ENCODE measurements around the gene PRDM1.

Gene PRDM1

DNA sequence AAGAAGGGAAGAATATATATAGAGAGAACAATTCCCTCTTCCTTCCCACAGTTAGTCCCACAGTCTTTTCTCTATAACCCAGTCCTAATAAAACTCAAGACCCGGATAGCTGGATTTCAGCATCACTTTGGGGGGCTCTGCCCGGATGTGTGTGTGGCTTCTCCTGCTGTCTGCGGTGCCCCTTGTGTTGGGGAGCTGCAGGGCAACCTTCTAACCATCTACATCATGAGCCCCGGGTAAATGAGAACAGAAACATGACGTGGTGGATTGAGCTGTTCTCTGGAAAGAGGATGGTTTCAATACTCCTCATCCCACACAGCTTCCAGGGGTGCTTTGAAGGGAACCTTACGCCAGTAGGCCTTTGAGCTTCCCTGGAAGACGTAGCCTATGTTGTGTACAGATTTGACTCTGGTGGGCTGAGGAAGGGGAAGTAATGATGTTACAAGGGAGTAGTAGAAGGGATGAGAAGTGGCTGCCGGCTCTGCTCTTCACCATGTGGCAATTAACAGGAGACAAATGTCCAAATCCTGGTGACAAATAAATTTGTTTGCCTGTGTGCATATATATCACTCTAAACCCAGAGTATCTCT is 13.5 kb upstream of the PRDM1 start:
- no peak overlapping the region for H3K4me3 ChIP-seq (ENCODE audit: low read depth in 1 of 2, low read length in 2 of 2)
- no peaks in the 10 kb centered on the region for H3K9me3 ChIP-seq (ENCODE audit: control insufficient read depth in 1 of 2, low read length in 2 of 2)
- H3K36me3 ChIP-seq (ENCODE audit: control insufficient read depth in 1 of 2, insufficient read depth in 2 of 2, low read length in 2 of 2), result no peaks in the 10 kb centered on the region
- H3K27ac ChIP-seq (ENCODE audit: low read length), result no peak overlapping the region
- H3K4me1 ChIP-seq (ENCODE audit: control insufficient read depth in 1 of 2, insufficient read depth in 2 of 2, low read length in 2 of 2), result no peaks in the 10 kb centered on the region
- no peaks in the 10 kb centered on the region for H3K27me3 ChIP-seq (ENCODE audit: low read depth, low read length)

DNA sequence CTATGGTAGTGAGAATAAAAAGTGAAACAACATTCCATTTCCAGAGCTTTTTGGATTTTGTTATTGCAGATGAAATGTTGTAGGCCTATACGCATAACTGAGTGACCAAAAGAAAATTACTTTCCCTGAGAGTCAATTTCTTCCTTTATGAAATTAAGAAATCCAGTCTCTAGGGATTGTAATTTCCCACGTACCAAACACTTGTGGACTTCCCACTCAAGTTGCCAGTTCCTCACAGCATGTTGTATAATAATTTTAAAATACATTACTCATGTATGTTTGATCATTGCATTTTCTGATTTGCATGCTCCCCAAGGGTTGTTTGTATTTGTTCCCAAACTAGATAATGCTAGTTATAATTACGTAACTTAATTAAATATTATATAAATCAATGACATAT is 12.0 kb upstream of the PRDM1 start:
- no peak overlapping the region for H3K4me3 ChIP-seq (ENCODE audit: low read depth in 1 of 2, low read length in 2 of 2)
- no peaks in the 10 kb centered on the region for H3K4me1 ChIP-seq (ENCODE audit: control insufficient read depth in 1 of 2, insufficient read depth in 2 of 2, low read length in 2 of 2)
- no peak overlapping the region for H3K27ac ChIP-seq (ENCODE audit: low read length)
- no peaks in the 10 kb centered on the region for H3K9me3 ChIP-seq (ENCODE audit: control insufficient read depth in 1 of 2, low read length in 2 of 2)
- no peaks in the 10 kb centered on the region for H3K27me3 ChIP-seq (ENCODE audit: low read depth, low read length)
- H3K36me3 ChIP-seq (ENCODE audit: control insufficient read depth in 1 of 2, insufficient read depth in 2 of 2, low read length in 2 of 2), result no peaks in the 10 kb centered on the region

DNA sequence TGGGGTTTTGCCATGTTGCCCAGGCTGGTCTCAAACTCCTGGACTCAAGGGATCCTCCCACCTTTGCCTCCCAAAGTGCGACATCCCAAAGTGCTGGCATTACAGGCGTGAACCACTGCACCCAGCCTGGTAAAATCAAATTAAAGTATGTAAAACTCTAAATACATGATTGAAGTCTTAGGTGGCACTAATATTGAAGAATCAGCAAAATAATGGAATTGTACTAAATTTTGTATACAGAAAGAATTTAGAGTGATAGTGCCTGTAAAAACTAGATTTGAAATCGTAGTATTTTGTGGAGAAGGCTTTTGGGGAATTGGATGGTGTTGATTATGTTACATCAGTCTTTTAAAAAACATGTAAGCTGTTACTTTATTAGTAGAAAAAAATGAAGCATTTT is 10.0 kb upstream of the PRDM1 start:
- Histone ChIP-seq H3K9me3 (ENCODE audit: control insufficient read depth in 1 of 2, low read length in 2 of 2) (no peaks in the 10 kb centered on the region), H3K4me3 (ENCODE audit: low read depth in 1 of 2, low read length in 2 of 2) (no peak overlapping the region), H3K27me3 (ENCODE audit: low read depth, low read length) (no peaks in the 10 kb centered on the region), H3K36me3 (ENCODE audit: control insufficient read depth in 1 of 2, insufficient read depth in 2 of 2, low read length in 2 of 2) (no peaks in the 10 kb centered on the region), H3K4me1 (ENCODE audit: control insufficient read depth in 1 of 2, insufficient read depth in 2 of 2, low read length in 2 of 2) (no peaks in the 10 kb centered on the region), H3K27ac (ENCODE audit: low read length) (no peak overlapping the region)

DNA sequence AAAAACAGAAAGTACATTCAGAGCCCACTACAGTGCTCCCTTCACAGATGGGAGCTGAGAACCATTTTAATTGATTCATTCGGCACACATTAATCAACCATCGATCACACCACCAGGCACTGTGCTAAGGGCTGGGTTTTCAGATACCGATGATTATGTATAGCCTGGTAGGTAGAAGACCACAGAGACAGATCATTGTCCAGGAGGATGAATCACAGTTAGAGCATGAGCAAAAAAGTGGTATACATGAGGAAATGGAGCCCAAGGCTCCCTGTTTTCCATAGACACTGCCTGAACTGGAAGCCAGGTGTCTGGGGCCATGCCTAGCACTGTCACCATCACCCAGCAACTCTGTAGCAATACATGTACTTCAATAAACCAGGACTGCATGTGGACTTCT is 9.0 kb upstream of the PRDM1 start:
- Histone ChIP-seq H3K27ac (ENCODE audit: low read length) (no peak overlapping the region), H3K9me3 (ENCODE audit: control insufficient read depth in 1 of 2, low read length in 2 of 2) (no peaks in the 10 kb centered on the region), H3K4me3 (ENCODE audit: low read depth in 1 of 2, low read length in 2 of 2) (no peak overlapping the region), H3K36me3 (ENCODE audit: control insufficient read depth in 1 of 2, insufficient read depth in 2 of 2, low read length in 2 of 2) (no peaks in the 10 kb centered on the region), H3K4me1 (ENCODE audit: control insufficient read depth in 1 of 2, insufficient read depth in 2 of 2, low read length in 2 of 2) (no peaks in the 10 kb centered on the region), H3K27me3 (ENCODE audit: low read depth, low read length) (no peaks in the 10 kb centered on the region)

GRCh38 chr6:106077881-106078280 is 8.3 kb upstream of the PRDM1 start:
- H3K36me3 ChIP-seq (ENCODE audit: control insufficient read depth in 1 of 2, insufficient read depth in 2 of 2, low read length in 2 of 2), result no peaks in the 10 kb centered on the region
- no peak overlapping the region for H3K4me3 ChIP-seq (ENCODE audit: low read depth in 1 of 2, low read length in 2 of 2)
- H3K27me3 ChIP-seq (ENCODE audit: low read depth, low read length), result no peaks in the 10 kb centered on the region
- no peaks in the 10 kb centered on the region for H3K4me1 ChIP-seq (ENCODE audit: control insufficient read depth in 1 of 2, insufficient read depth in 2 of 2, low read length in 2 of 2)
- no peak overlapping the region for H3K27ac ChIP-seq (ENCODE audit: low read length)
- no peaks in the 10 kb centered on the region for H3K9me3 ChIP-seq (ENCODE audit: control insufficient read depth in 1 of 2, low read length in 2 of 2)

DNA sequence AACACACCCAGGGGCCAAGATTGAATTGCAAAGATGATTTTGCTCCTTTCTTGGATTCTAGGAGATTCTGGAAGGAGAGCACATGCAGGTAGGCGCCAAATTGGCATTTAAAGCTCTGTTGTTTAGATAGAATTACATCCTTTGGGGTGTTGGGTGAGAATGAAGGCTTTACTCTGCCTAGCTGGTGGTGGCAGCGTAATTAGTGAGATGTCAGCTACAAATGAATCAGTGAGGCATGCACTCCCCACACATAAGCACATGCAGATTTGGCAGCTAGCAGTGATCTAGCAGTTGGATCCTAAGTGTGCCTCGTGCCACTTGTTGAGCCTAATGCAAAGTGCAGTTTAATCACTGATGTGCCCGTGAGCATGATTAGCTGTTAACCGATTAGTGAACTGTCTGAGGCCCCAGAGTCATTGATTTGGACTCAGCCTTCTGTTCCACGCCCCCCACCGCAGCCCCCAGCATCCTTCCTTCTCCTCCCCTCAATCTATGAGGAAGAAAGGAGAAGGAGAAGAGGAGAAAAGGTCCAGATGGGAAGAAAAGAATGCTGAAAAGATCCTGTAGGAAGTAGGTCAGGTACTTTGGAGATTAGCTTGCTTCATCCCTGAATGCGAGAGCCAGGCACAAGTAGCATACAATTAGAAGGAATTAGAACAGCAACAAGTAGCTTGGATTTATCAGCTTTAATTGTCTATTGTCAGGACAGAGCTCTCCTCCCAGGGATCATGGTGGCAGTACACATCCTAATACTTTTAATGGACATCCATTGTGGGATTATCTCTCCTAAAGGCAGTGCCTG is 6.0 kb upstream of the PRDM1 start:
- Histone ChIP-seq H3K27ac (ENCODE audit: low read length) (no peak overlapping the region), H3K4me1 (ENCODE audit: control insufficient read depth in 1 of 2, insufficient read depth in 2 of 2, low read length in 2 of 2) (no peaks in the 10 kb centered on the region), H3K36me3 (ENCODE audit: control insufficient read depth in 1 of 2, insufficient read depth in 2 of 2, low read length in 2 of 2) (no peaks in the 10 kb centered on the region), H3K4me3 (ENCODE audit: low read depth in 1 of 2, low read length in 2 of 2) (no peak overlapping the region), H3K27me3 (ENCODE audit: low read depth, low read length) (no peaks in the 10 kb centered on the region), H3K9me3 (ENCODE audit: control insufficient read depth in 1 of 2, low read length in 2 of 2) (no peaks in the 10 kb centered on the region)

- Histone ChIP-seq H3K4me3 (ENCODE audit: low read depth in 1 of 2, low read length in 2 of 2) (no peak overlapping the region), H3K27ac (ENCODE audit: low read length) (no peak overlapping the region), H3K9me3 (ENCODE audit: control insufficient read depth in 1 of 2, low read length in 2 of 2) (no peaks in the 10 kb centered on the region), H3K27me3 (ENCODE audit: low read depth, low read length) (no peaks in the 10 kb centered on the region), H3K36me3 (ENCODE audit: control insufficient read depth in 1 of 2, insufficient read depth in 2 of 2, low read length in 2 of 2) (no peaks in the 10 kb centered on the region), H3K4me1 (ENCODE audit: control insufficient read depth in 1 of 2, insufficient read depth in 2 of 2, low read length in 2 of 2) (peaks cover 0 to 6% of the 10 kb centered on the region in 2 donors)
These were observed 5.4 kb upstream of the PRDM1 start for GRCh38 chr6:106080763-106081095.

DNA sequence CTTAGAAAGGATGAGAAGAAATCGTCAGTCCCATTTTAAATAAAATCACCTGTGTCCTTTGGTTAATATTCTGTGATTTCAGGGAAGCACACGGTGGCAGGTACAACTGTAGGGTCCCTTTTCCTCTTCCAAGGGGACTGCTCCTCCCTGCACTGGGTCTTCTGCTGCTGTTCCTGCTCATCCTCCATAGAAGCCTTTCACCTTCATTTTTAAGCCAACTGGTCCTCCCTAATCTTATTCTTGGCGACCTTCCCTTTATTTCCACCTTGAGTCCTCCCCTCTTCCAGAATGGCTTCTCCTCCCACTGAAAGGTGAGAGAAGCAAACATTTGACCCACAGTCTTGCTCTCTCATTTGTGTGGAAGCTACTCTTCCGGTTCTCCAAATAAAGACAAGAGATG is 4.4 kb upstream of the PRDM1 start:
- Histone ChIP-seq H3K36me3 (ENCODE audit: control insufficient read depth in 1 of 2, insufficient read depth in 2 of 2, low read length in 2 of 2) (no peaks in the 10 kb centered on the region), H3K4me1 (ENCODE audit: control insufficient read depth in 1 of 2, insufficient read depth in 2 of 2, low read length in 2 of 2) (peaks cover under 1 to 15% of the 10 kb centered on the region in 2 donors), H3K27me3 (ENCODE audit: low read depth, low read length) (no peaks in the 10 kb centered on the region), H3K4me3 (ENCODE audit: low read depth in 1 of 2, low read length in 2 of 2) (no peak overlapping the region), H3K9me3 (ENCODE audit: control insufficient read depth in 1 of 2, low read length in 2 of 2) (no peaks in the 10 kb centered on the region), H3K27ac (ENCODE audit: low read length) (no peak overlapping the region)

DNA sequence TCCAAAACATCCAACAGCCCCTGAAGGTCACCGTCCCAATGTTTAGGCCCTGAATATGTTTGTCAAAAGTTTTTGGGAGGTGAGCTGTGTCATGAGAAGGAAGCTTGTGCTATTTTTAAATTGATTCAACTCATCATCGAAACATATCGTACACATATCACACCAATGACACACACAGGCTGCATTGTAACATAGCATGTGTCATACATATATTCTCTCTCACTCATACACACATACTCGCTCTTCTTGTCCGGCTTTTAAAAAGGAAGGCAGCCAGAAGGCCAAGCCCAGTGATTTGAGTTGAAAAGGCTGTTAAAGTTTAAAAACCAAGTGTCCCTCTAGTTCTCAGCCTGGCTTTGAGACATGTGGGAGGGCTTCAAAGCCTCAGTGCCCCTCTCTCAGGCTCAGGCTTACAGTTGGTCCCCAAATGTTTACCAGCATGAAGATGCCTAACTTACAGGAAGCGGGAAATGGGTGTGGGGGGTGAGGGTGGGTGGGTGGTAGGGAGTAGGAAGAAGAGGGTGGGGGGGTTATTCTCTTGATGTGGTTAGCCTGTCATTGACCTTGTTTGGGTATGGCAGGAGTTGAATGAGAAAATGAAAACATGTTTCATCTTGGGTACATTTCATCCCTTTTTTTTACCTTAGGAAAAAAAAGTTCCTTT is 3.3 kb upstream of the PRDM1 start:
- Histone ChIP-seq H3K4me3 (ENCODE audit: low read depth in 1 of 2, low read length in 2 of 2) (no peak overlapping the region), H3K36me3 (ENCODE audit: control insufficient read depth in 1 of 2, insufficient read depth in 2 of 2, low read length in 2 of 2) (no peaks in the 10 kb centered on the region), H3K4me1 (ENCODE audit: control insufficient read depth in 1 of 2, insufficient read depth in 2 of 2, low read length in 2 of 2) (peaks cover 4 to 25% of the 10 kb centered on the region in 2 donors), H3K9me3 (ENCODE audit: control insufficient read depth in 1 of 2, low read length in 2 of 2) (no peaks in the 10 kb centered on the region), H3K27me3 (ENCODE audit: low read depth, low read length) (no peaks in the 10 kb centered on the region), H3K27ac (ENCODE audit: low read length) (no peak overlapping the region)

GRCh38 chr6:106083618-106084017 is 2.5 kb upstream of the PRDM1 start:
- Histone ChIP-seq H3K36me3 (ENCODE audit: control insufficient read depth in 1 of 2, insufficient read depth in 2 of 2, low read length in 2 of 2) (no peaks in the 10 kb centered on the region), H3K4me1 (ENCODE audit: control insufficient read depth in 1 of 2, insufficient read depth in 2 of 2, low read length in 2 of 2) (peaks cover 4 to 28% of the 10 kb centered on the region in 2 donors), H3K9me3 (ENCODE audit: control insufficient read depth in 1 of 2, low read length in 2 of 2) (no peaks in the 10 kb centered on the region), H3K4me3 (ENCODE audit: low read depth in 1 of 2, low read length in 2 of 2) (no peak overlapping the region), H3K27me3 (ENCODE audit: low read depth, low read length) (no peaks in the 10 kb centered on the region), H3K27ac (ENCODE audit: low read length) (no peak overlapping the region)

DNA sequence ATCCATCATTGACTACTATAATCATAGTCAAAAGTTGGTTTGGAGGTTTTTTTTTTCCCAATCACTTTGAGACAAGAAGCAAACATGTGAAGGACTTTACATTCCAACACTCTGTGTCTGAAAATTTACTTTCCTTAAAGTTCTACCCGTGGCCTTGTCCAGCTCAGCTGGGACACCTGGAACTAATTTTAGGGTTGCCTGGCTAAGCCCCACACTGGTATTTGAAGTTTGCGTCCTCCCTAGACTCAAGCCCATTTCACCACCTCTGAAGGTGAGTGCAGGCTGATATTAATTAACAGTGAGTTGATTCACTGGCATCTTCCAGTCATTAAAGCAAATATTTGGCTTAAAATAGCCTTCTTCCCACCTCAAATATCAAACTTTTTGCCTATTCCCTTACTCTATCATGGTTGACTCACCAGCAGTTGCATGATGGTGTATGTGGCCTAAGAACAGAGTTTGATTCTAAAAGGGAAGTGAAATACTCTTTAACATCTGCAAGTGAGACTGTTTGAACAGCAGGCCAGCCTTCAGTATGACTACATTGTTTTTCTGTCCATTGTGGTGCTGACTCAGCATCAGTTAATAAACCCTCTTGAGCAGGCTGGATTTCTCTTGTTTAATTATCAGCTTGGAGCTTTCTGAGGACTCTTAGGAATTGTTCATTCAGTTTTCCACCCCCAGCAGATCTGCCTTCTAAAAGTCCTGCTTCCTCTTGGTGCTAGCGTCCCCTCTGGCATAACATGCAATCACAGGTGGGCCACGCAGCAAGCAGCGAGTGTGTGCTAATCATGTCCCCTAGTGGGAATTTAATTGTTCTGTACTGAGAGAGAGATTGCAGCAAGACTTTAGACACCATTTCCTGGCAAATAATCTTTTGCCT is 1.8 kb upstream of the PRDM1 start:
- peaks cover 4 to 28% of the 10 kb centered on the region in 2 donors for H3K4me1 ChIP-seq (ENCODE audit: control insufficient read depth in 1 of 2, insufficient read depth in 2 of 2, low read length in 2 of 2)
- no peaks in the 10 kb centered on the region for H3K27me3 ChIP-seq (ENCODE audit: low read depth, low read length)
- peak overlapping the region; percentile 60 for H3K27ac ChIP-seq (ENCODE audit: low read length)
- no peaks in the 10 kb centered on the region for H3K9me3 ChIP-seq (ENCODE audit: control insufficient read depth in 1 of 2, low read length in 2 of 2)
- no peak overlapping the region for H3K4me3 ChIP-seq (ENCODE audit: low read depth in 1 of 2, low read length in 2 of 2)
- H3K36me3 ChIP-seq (ENCODE audit: control insufficient read depth in 1 of 2, insufficient read depth in 2 of 2, low read length in 2 of 2), result no peaks in the 10 kb centered on the region

All from muscle layer of duodenum (tissue), 2 donors.